B cell (primary cell): ENCODE results near the gene CSMD2. TPM values are rescaled to one million over a fixed set of nuclear protein-coding genes. Genes with fewer than 3 reads are reported as not detected.

Experiments used
- ATAC-seq: fragments of 200-7000 bp; cut with Tn5 transposase; one replicate; pipeline ENCODE4 v1.10.0; 2021; ENCODE audit warnings: low read depth, mild to moderate bottlenecking, moderate number of reproducible peaks, moderate library complexity
- CTCF ChIA-PET: fragments of 350-600 bp; sonication (Branson Sonifier 250); formaldehyde crosslinking; loops from one replicate; lab custom pipeline; 2021; ENCODE audit warnings: antibody characterized with exemption, inconsistent platforms; lab: Charles Lee
- POLR2A ChIA-PET: fragments of 350-600 bp; sonication (Branson Sonifier 250); formaldehyde crosslinking; loops from one replicate; lab custom pipeline; 2021; ENCODE audit warnings: antibody characterized with exemption; lab: Charles Lee
- DNase-seq: peaks from one replicate; pipeline ENCODE4 v3.0.0; 2013
- H2AFZ ChIP-seq: 2 replicates; pipeline ENCODE4 v1.6.1; 2012; ENCODE audit warnings: mild to moderate bottlenecking, low read depth, low read length; ENCODE audit not compliant: insufficient read depth, poor library complexity, severe bottlenecking
- H3K27ac ChIP-seq, 2 donors: 1 replicate in 1 of 2; 2 replicates in 1 of 2; pipeline ENCODE4 v1.5.1; 2012 to 2013; ENCODE audit warnings: low read length in 2 of 2, mild to moderate bottlenecking in 2 of 2, moderate library complexity in 1 of 2
- H3K27me3 ChIP-seq, 4 experiments: fragments of 200-600 bp in 1 of 4; sonication (generic) in 1 of 4; replicated peaks in 1 of 4; 1 replicate in 2 of 4; 2 replicates in 2 of 4; pipeline versions ENCODE4 v1.6.1 to v1.7.0; 2013 to 2016; ENCODE audit warnings: low read length in 3 of 4, mild to moderate bottlenecking in 2 of 4, mixed read lengths in 1 of 4, moderate library complexity in 1 of 4; ENCODE audit not compliant: insufficient read depth in 4 of 4, control insufficient read depth in 3 of 4; ENCODE audit errors: control extremely low read depth in 1 of 4
- H3K36me3 ChIP-seq, 2 experiments: replicated peaks in 1 of 2; 1 replicate in 1 of 2; 2 replicates in 1 of 2; pipeline versions ENCODE4 v1.6.1 to v1.7.1; 2013; ENCODE audit warnings: low read length in 1 of 2; ENCODE audit not compliant: insufficient read depth in 2 of 2, control insufficient read depth in 1 of 2; ENCODE audit errors: control extremely low read depth in 1 of 2, extremely low read depth in 1 of 2
- H3K4me1 ChIP-seq, 2 donors: fragments of 200-600 bp in 1 of 2; sonication (generic) in 1 of 2; 1 replicate in 1 of 2; 2 replicates in 1 of 2; pipeline versions ENCODE4 v1.5.1 to v1.6.1; 2013 to 2017; ENCODE audit warnings: low read length in 2 of 2; ENCODE audit not compliant: control insufficient read depth in 2 of 2, insufficient read depth in 2 of 2
- H3K4me2 ChIP-seq: replicated peaks from 2 replicates; pipeline ENCODE3; 2012; ENCODE audit warnings: mild to moderate bottlenecking, low read depth, low read length; ENCODE audit not compliant: poor library complexity, severe bottlenecking
- H3K4me3 ChIP-seq, 5 experiments: fragments of 200-600 bp in 1 of 5; sonication (generic) in 1 of 5; 1 replicate in 3 of 5; 2 replicates in 2 of 5; pipeline versions ENCODE4 v1.5.1 to v1.7.0; 2011 to 2016; ENCODE audit warnings: low read length in 4 of 5, mild to moderate bottlenecking in 4 of 5, low read depth in 2 of 5, control low read depth in 1 of 5, moderate library complexity in 1 of 5; ENCODE audit not compliant: insufficient read depth in 1 of 5; ENCODE audit errors: control extremely low read depth in 1 of 5, extremely low read depth in 1 of 5
- H3K79me2 ChIP-seq: fragments of 200-600 bp; sonication (generic); one replicate; pipeline ENCODE4 v1.6.0; 2016; ENCODE audit warnings: low read length; ENCODE audit not compliant: control insufficient read depth, insufficient read depth
- H3K9ac ChIP-seq: fragments of 200-600 bp; sonication (generic); 2 replicates; pipeline ENCODE4 v1.6.1; 2017; ENCODE audit warnings: mild to moderate bottlenecking, low read length, moderate library complexity
- H3K9me3 ChIP-seq, 3 donors: one replicate each; pipeline versions ENCODE4 v1.6.1 to v1.7.1; 2013; ENCODE audit warnings: low read length in 2 of 3; ENCODE audit not compliant: control insufficient read depth in 2 of 3, insufficient read depth in 1 of 3; ENCODE audit errors: control extremely low read depth in 1 of 3
- H4K20me1 ChIP-seq: 2 replicates; pipeline ENCODE4 v1.6.0; 2012; ENCODE audit warnings: mild to moderate bottlenecking, low read length; ENCODE audit not compliant: insufficient read depth, control insufficient read depth, poor library complexity, severe bottlenecking
- H3K27ac Mint-ChIP-seq: one replicate; pipeline ENCODE4 v1.8.0; 2021; ENCODE audit warnings: mixed read lengths
- H3K27me3 Mint-ChIP-seq: one replicate; pipeline ENCODE4 v1.8.0; 2021; ENCODE audit warnings: mixed read lengths
- H3K4me1 Mint-ChIP-seq: one replicate; pipeline ENCODE4 v1.8.0; 2021; ENCODE audit warnings: mixed read lengths
- H3K4me3 Mint-ChIP-seq: one replicate; pipeline ENCODE4 v1.8.0; 2021; ENCODE audit warnings: mixed read lengths
- H3K9me3 Mint-ChIP-seq: one replicate; pipeline ENCODE4 v1.8.0; 2022; ENCODE audit warnings: mixed read lengths; ENCODE audit not compliant: insufficient read depth
- EZH2 ChIP-seq: IDR thresholded peaks from 2 replicates; pipeline ENCODE4 v1.6.1; 2012; ENCODE audit warnings: borderline replicate concordance, low read depth, mild to moderate bottlenecking, moderate library complexity, low read length; ENCODE audit not compliant: insufficient read depth, poor library complexity, severe bottlenecking
- WGBS: methylation state at CpG from one replicate; pipeline ENCODE4 v1.1.5; 2013; ENCODE audit warnings: missing lambda C conversion rate; ENCODE audit not compliant: insufficient coverage; 5-methylcytosine and 5-hydroxymethylcytosine counted together
- intact Hi-C: fragments of 100-400 bp; cut with micrococcal nuclease; formaldehyde crosslinking; loops from one replicate; pipeline ENCODE4 v1.10.0; 2022
- polyA plus RNA-seq: library from polyadenylated mRNA; depleted of rRNA; stranded (reverse); fragments of >200 nt; gene quantifications from 2 replicates; pipeline ENCODE4 v1.2.3, GENCODE V29; 2012
- total RNA-seq, 2 donors: library from RNA; stranded (reverse); fragments of 120-200 nt in 1 of 2; gene quantifications; 1 replicate in 1 of 2; 2 replicates in 1 of 2; pipeline versions ENCODE4 v1.2.3 to v1.2.4, GENCODE V29; 2013 to 2022
- TF ChIP-seq, protein P1 (sequence below): fragments of 200-600 bp; IDR thresholded peaks from one replicate; pipeline ENCODE4 v1.8.0; 2022; ENCODE audit warnings: antibody characterized with exemption, mild to moderate bottlenecking

Gene CSMD2
- total and polyA plus RNA-seq, 2 donors (not counting 1 experiment from before 2014, with no cell fraction given), result not detected

DNA sequence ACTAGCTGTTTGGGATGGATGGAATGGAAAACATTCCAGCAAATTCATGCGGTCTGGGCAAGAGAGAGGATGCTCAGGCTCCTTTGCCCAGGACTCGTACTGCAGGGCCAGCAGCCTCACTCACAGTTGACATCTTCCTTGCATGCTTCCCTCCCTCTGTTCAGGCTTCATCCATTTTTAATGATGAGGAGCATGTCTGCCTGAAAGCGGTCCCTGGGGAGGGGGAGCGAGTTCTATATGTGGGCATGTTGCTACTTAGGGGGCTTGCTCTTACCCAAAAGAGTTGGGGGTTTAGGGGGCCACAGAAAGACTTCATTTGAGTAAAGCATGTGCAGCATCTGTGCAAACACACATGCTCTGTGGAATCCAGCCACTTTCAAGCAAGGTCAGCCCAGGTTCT, 203.0 kb downstream of the CSMD2 start:
- H3K9ac ChIP-seq, result no peak overlapping the region
- no peaks in the 10 kb centered on the region for H3K4me1 ChIP-seq
- CTCF ChIA-PET, result no interaction called here
- intact Hi-C loops, result no loop called here
- no peak overlapping the region for H3K27ac ChIP-seq
- POLR2A ChIA-PET, result no interaction called here
- H3K4me3 ChIP-seq, result no peak overlapping the region
- no peak overlapping the region for H3K4me3 Mint-ChIP-seq
- no peaks in the 10 kb centered on the region for H3K36me3 ChIP-seq
- H3K27me3 ChIP-seq, result no peaks in the 10 kb centered on the region
- no peak for TF ChIP-seq EZH2
- TF ChIP-seq, protein P1, sequence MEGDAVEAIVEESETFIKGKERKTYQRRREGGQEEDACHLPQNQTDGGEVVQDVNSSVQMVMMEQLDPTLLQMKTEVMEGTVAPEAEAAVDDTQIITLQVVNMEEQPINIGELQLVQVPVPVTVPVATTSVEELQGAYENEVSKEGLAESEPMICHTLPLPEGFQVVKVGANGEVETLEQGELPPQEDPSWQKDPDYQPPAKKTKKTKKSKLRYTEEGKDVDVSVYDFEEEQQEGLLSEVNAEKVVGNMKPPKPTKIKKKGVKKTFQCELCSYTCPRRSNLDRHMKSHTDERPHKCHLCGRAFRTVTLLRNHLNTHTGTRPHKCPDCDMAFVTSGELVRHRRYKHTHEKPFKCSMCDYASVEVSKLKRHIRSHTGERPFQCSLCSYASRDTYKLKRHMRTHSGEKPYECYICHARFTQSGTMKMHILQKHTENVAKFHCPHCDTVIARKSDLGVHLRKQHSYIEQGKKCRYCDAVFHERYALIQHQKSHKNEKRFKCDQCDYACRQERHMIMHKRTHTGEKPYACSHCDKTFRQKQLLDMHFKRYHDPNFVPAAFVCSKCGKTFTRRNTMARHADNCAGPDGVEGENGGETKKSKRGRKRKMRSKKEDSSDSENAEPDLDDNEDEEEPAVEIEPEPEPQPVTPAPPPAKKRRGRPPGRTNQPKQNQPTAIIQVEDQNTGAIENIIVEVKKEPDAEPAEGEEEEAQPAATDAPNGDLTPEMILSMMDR, result no peak
- H3K4me2 ChIP-seq, result no peak overlapping the region
- H3K9me3 Mint-ChIP-seq, result no peaks in the 10 kb centered on the region
- peaks cover 10% of the 10 kb centered on the region for H3K27me3 Mint-ChIP-seq
- DNase-seq (no peak), ATAC-seq (no peak)
- H3K79me2 ChIP-seq, result no peaks in the 10 kb centered on the region
- H3K27ac Mint-ChIP-seq, result no peak overlapping the region
- no peaks in the 10 kb centered on the region for H4K20me1 ChIP-seq
- no peaks in the 10 kb centered on the region for H3K9me3 ChIP-seq
- H3K4me1 Mint-ChIP-seq, result no peaks in the 10 kb centered on the region
- no peak overlapping the region for H2AFZ ChIP-seq
- 93% methylated on average over 3 of the region's 4 CpGs for WGBS

DNA sequence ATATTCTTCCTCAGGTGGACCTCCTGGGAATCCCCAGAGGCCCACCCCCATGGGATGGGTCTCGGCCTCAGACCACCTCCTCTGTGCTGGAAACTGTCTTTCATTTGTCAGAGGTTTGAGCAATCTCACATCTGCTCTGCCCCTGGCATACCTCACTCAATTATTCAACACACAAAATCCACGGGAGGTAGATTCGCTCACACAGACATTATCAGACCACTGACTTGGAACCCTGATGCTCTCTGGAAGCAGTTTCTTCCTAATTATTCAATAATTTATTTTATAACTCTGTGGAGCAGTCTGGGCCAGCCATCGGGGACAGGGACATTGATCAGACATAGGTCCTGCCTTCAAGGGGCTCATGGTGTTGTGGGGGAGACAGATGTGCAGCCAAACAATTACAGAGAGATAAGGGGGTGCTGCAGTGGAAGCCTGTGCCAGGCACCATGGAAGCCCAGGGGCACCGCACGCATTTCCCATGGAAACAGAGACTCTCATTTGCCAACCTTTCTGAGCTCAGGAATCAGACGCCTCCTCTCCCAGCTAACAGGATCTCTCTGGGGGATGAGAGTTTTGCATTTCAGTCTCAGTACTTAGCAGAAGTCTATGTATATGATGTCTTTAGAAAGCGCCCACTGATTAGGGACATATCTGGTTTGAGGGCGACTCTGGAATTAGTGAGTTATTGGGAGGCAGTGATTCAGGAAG, 204.7 kb downstream of the CSMD2 start:
- no peak overlapping the region for H3K4me3 ChIP-seq
- DNase-seq (no peak), ATAC-seq (no peak)
- ChIA-PET POLR2A (no interaction called here), CTCF (no interaction called here)
- H3K4me1 ChIP-seq, result no peaks in the 10 kb centered on the region
- no peak overlapping the region for H3K9ac ChIP-seq
- TF ChIP-seq, protein P1, result no peak
- no peak for TF ChIP-seq EZH2
- no peaks in the 10 kb centered on the region for H3K36me3 ChIP-seq
- H3K9me3 Mint-ChIP-seq, result no peaks in the 10 kb centered on the region
- no peak overlapping the region for H3K27ac Mint-ChIP-seq
- no peak overlapping the region for H3K27ac ChIP-seq
- no peaks in the 10 kb centered on the region for H3K4me1 Mint-ChIP-seq
- H2AFZ ChIP-seq, result no peak overlapping the region
- H3K9me3 ChIP-seq, result no peaks in the 10 kb centered on the region
- H3K27me3 ChIP-seq, result no peaks in the 10 kb centered on the region
- H4K20me1 ChIP-seq, result no peaks in the 10 kb centered on the region
- no peak overlapping the region for H3K4me3 Mint-ChIP-seq
- H3K27me3 Mint-ChIP-seq, result peaks cover 10% of the 10 kb centered on the region
- intact Hi-C loops, result no loop called here
- no peak overlapping the region for H3K4me2 ChIP-seq
- WGBS, result 81% methylated on average over 4 of the region's 9 CpGs
- H3K79me2 ChIP-seq, result no peaks in the 10 kb centered on the region
